H1 (cell line): ENCODE results near the gene CRHBP. TPM values are rescaled to one million over a fixed set of nuclear protein-coding genes. Genes with fewer than 3 reads are reported as not detected.

Experiments used
- CEBPB ChIP-seq: IDR thresholded peaks from 2 replicates; pipeline ENCODE4 v1.6.1; 2012; ENCODE audit warnings: low read depth, low read length
- FOSL1 ChIP-seq: IDR thresholded peaks from 2 replicates; pipeline ENCODE4 v1.6.1; 2011; ENCODE audit warnings: mild to moderate bottlenecking, low read depth, low read length, moderate library complexity; ENCODE audit not compliant: insufficient read depth
- JUND ChIP-seq: IDR thresholded peaks from 2 replicates; pipeline ENCODE4 v1.6.1; 2011; ENCODE audit warnings: mild to moderate bottlenecking, improper control_type of control experiment, low read length
- POU5F1 ChIP-seq: IDR thresholded peaks from 2 replicates; pipeline ENCODE4 v1.6.1; 2011; ENCODE audit warnings: low read depth, mild to moderate bottlenecking, low read length, moderate library complexity
- SAP30 ChIP-seq: fragments of 300-600 bp; sonication (generic); IDR thresholded peaks from 2 replicates; pipeline ENCODE4 v1.7.1; 2012; ENCODE audit warnings: low read length, moderate library complexity, mild to moderate bottlenecking, inconsistent platforms; ENCODE audit not compliant: insufficient read depth, insufficient replicate concordance
- polyA plus RNA-seq, 7 experiments: library from polyadenylated mRNA; depleted of rRNA in 3 of 7; stranded (reverse) in 5 of 7; unstranded in 2 of 7; fragments of >200 nt in 5 of 7; fragments of 200-250 nt in 2 of 7; gene quantifications; 1 replicate in 5 of 7; 2 replicates in 1 of 7; 4 replicates in 1 of 7; pipeline versions ENCODE4 v1.2.1 to v1.2.3, GENCODE V29; 2011 to 2013; ENCODE audit warnings: missing spikeins in 2 of 7, mixed read lengths in 2 of 7
- total RNA-seq: library from RNA; stranded (reverse); fragmentation: NEBNext Ultra II Directional; extraction: Animal tissue kit (Norgen Biotek cat#: 25700); gene quantifications from 2 replicates; pipeline ENCODE4 v1.2.1, GENCODE V29; 2021

The CRHBP gene
- total and polyA plus RNA-seq, 2 of the 8 experiments (the other 6 are each of a cell fraction or from before 2014, with no cell fraction given), result 0.30 TPM; not detected in 1

GRCh38 chr5:77011498-77011897 is 58.7 kb downstream of the CRHBP start (continued):
- TF ChIP-seq POU5F1 (no peak), JUND (no peak), SAP30 (no peak), FOSL1 (no peak), CEBPB (no peak)
